HepG2 (cell line): ENCODE data around the gene KIAA0930. TPM values are rescaled to one million over a fixed set of nuclear protein-coding genes. Genes with fewer than 3 reads are reported as not detected.

Source experiments
- ATAC-seq: fragments of 200-7000 bp; cut with Tn5 transposase; 3 replicates; pipeline ENCODE4 v1.9.1; 2020; ENCODE audit warnings: mild to moderate bottlenecking, moderate library complexity
- BruUV-seq: library from RNA; stranded (reverse); fragments of 400-500 nt; replicated peaks from 2 replicates; lab custom pipeline; 2021; lab: Mats Ljungman, UMichigan
- CTCF ChIA-PET: fragments of 300-600 bp; formaldehyde crosslinking; extraction: SDS; loops from one replicate; lab custom pipeline; 2021; ENCODE audit warnings: low total read pairs, inconsistent platforms, low intra/inter-chr PET ratio; lab: Yijun Ruan, JAX
- POLR2A ChIA-PET: fragments of 350-600 bp; sonication (Branson Sonifier 250); formaldehyde crosslinking; loops from one replicate; lab custom pipeline; 2020; ENCODE audit warnings: antibody characterized with exemption, inconsistent platforms; lab: Yijun Ruan, JAX
- DNase-seq: peaks from one replicate; pipeline ENCODE4 v3.0.0-alpha.2; 2015; ENCODE audit warnings: low spot score
- FAIRE-seq: peaks from 3 replicates; lab custom pipeline; 2011; peaks lifted over from hg19 to GRCh38; lab: Jason Lieb, UNC
- H2AFZ ChIP-seq: one replicate; pipeline ENCODE4 v1.6.1; 2011; ENCODE audit warnings: low read length, inconsistent platforms
- H3K27ac ChIP-seq: fragments of 300-600 bp; 3 replicates; pipeline ENCODE4 v1.8.0; 2011; ENCODE audit warnings: mixed run types, mild to moderate bottlenecking, mixed read lengths, low read length, inconsistent platforms; ENCODE audit not compliant: insufficient read depth; ENCODE audit errors: extremely low read length
- H3K27me3 ChIP-seq, 2 experiments: fragments of 200-600 bp in 1 of 2; 2 replicates in 1 of 2; 3 replicates in 1 of 2; pipeline versions ENCODE4 v1.6.0 to v1.8.0; 2011; ENCODE audit warnings: low read length in 2 of 2, mild to moderate bottlenecking in 2 of 2, moderate library complexity in 2 of 2, inconsistent platforms in 1 of 2; ENCODE audit not compliant: insufficient read depth in 2 of 2, control insufficient read depth in 1 of 2
- H3K36me3 ChIP-seq, 2 experiments: fragments of 200-600 bp in 1 of 2; replicated peaks in 1 of 2; 2 replicates in 1 of 2; 3 replicates in 1 of 2; pipeline versions ENCODE4 v1.5.1 to v1.8.0; 2011; ENCODE audit warnings: low read length in 2 of 2, inconsistent platforms in 1 of 2; ENCODE audit not compliant: insufficient read depth in 2 of 2, control insufficient read depth in 1 of 2
- H3K4me1 ChIP-seq: 2 replicates; pipeline ENCODE4 v1.5.1; 2012; ENCODE audit warnings: low read length, inconsistent platforms; ENCODE audit not compliant: insufficient read depth
- H3K4me2 ChIP-seq: 2 replicates; pipeline ENCODE4 v1.6.0; 2011; ENCODE audit warnings: low read depth, low read length, inconsistent platforms
- H3K4me3 ChIP-seq, 3 experiments: fragments of 200-600 bp in 1 of 3; sonication (generic), shearing (Covaris generic) in 1 of 3; replicated peaks in 1 of 3; 2 replicates each; pipeline ENCODE4 v1.5.1; 2011 to 2016; ENCODE audit warnings: low read length in 3 of 3, inconsistent platforms in 2 of 3, low read depth in 2 of 3, mild to moderate bottlenecking in 2 of 3, control low read depth in 1 of 3, mixed read lengths in 1 of 3; ENCODE audit not compliant: insufficient read depth in 1 of 3
- H3K79me2 ChIP-seq: one replicate; pipeline ENCODE4 v1.6.1; 2011; ENCODE audit warnings: low read length, inconsistent platforms; ENCODE audit not compliant: insufficient read depth
- H3K9ac ChIP-seq: 2 replicates; pipeline ENCODE4 v1.6.0; 2011; ENCODE audit warnings: mild to moderate bottlenecking, low read depth, low read length, inconsistent platforms; ENCODE audit not compliant: insufficient read depth
- H3K9me3 ChIP-seq: 2 replicates; pipeline ENCODE4 v1.5.1; 2012; ENCODE audit warnings: mild to moderate bottlenecking, low read length
- H4K20me1 ChIP-seq: 2 replicates; pipeline ENCODE4 v1.6.0; 2011; ENCODE audit warnings: inconsistent platforms, mild to moderate bottlenecking, low read length, moderate library complexity; ENCODE audit not compliant: insufficient read depth
- DNMT1 ChIP-seq: sonication (generic); formaldehyde crosslinking; IDR thresholded peaks from 2 replicates; pipeline ENCODE4 v1.5.1; 2020; ENCODE audit warnings: mild to moderate bottlenecking, missing genetic modification reagents
- MED1 ChIP-seq: sonication (generic); formaldehyde crosslinking; IDR thresholded peaks from 2 replicates; pipeline ENCODE4 v1.4.0; 2020; ENCODE audit warnings: missing genetic modification reagents
- MIXL1 ChIP-seq: IDR thresholded peaks from 2 replicates; pipeline ENCODE4 v1.6.1; 2016
- MYPOP ChIP-seq: sonication (generic); formaldehyde crosslinking; IDR thresholded peaks from 2 replicates; pipeline ENCODE4 v1.8.1; 2023; ENCODE audit warnings: mild to moderate bottlenecking, moderate library complexity, missing genetic modification reagents
- SOX13 ChIP-seq, 3 experiments: fragments of 450-650 bp in 1 of 3; sonication (generic) in 1 of 3; formaldehyde crosslinking in 1 of 3; IDR thresholded peaks in 2 of 3; conservative IDR thresholded peaks in 1 of 3; 2 replicates each; pipeline versions ENCODE4 v1.5.0 to v1.6.1; 2016 to 2020; ENCODE audit warnings: antibody characterized with exemption in 1 of 3, mild to moderate bottlenecking in 1 of 3, missing compliant biosample characterization in 1 of 3, missing genetic modification reagents in 1 of 3, moderate library complexity in 1 of 3
- TERF1 ChIP-seq: sonication (generic); formaldehyde crosslinking; IDR thresholded peaks from 2 replicates; pipeline ENCODE4 v1.8.0; 2022; ENCODE audit warnings: mild to moderate bottlenecking, missing genetic modification reagents, moderate library complexity
- USF2 ChIP-seq, 2 experiments: sonication (generic) in 1 of 2; formaldehyde crosslinking in 1 of 2; IDR thresholded peaks; 2 replicates each; pipeline versions ENCODE4 v1.5.1 to v1.6.1; 2011 to 2020; ENCODE audit warnings: borderline replicate concordance in 1 of 2, low read depth in 1 of 2, low read length in 1 of 2, mild to moderate bottlenecking in 1 of 2, missing genetic modification reagents in 1 of 2, moderate library complexity in 1 of 2
- ZFYVE20 ChIP-seq: sonication (generic); formaldehyde crosslinking; IDR thresholded peaks from 2 replicates; pipeline ENCODE4 v1.8.0; 2023; ENCODE audit warnings: low read depth, mild to moderate bottlenecking, moderate library complexity, missing genetic modification reagents, borderline replicate concordance
- ZKSCAN8 ChIP-seq: IDR thresholded peaks from 2 replicates; pipeline ENCODE4 v1.6.1; 2016; ENCODE audit warnings: borderline replicate concordance, missing genetic modification reagents, missing compliant biosample characterization
- ZMYM3 ChIP-seq: sonication (generic); formaldehyde crosslinking; IDR thresholded peaks from 2 replicates; pipeline ENCODE4 v1.5.1; 2020; ENCODE audit warnings: mild to moderate bottlenecking, missing genetic modification reagents
- ZMYM4 ChIP-seq: sonication (generic); formaldehyde crosslinking; IDR thresholded peaks from 2 replicates; pipeline ENCODE4 v1.8.1; 2023; ENCODE audit warnings: mild to moderate bottlenecking, missing genetic modification reagents
- ZNF343 ChIP-seq: sonication (generic); formaldehyde crosslinking; IDR thresholded peaks from 2 replicates; pipeline ENCODE4 v1.4.0; 2020; ENCODE audit warnings: mild to moderate bottlenecking, missing genetic modification reagents
- ZNF383 ChIP-seq: sonication (generic); formaldehyde crosslinking; IDR thresholded peaks from 2 replicates; pipeline ENCODE4 v1.4.0; 2020; ENCODE audit warnings: missing genetic modification reagents, mild to moderate bottlenecking, borderline replicate concordance
- ZNF430 ChIP-seq: sonication (generic); formaldehyde crosslinking; IDR thresholded peaks from 2 replicates; pipeline ENCODE4 v1.9.0; 2021; ENCODE audit warnings: mild to moderate bottlenecking, missing genetic modification reagents
- ZNF446 ChIP-seq: sonication (generic); formaldehyde crosslinking; IDR thresholded peaks from 2 replicates; pipeline ENCODE4 v1.5.0; 2020; ENCODE audit warnings: mild to moderate bottlenecking, missing genetic modification reagents
- ZNF724P ChIP-seq: sonication (generic); formaldehyde crosslinking; IDR thresholded peaks from 2 replicates; pipeline ENCODE4 v1.8.0; 2022; ENCODE audit warnings: missing genetic modification reagents, borderline replicate concordance
- ZNF772 ChIP-seq: sonication (generic); formaldehyde crosslinking; IDR thresholded peaks from 2 replicates; pipeline ENCODE4 v1.5.0; 2020; ENCODE audit warnings: mild to moderate bottlenecking, missing genetic modification reagents
- ZSCAN21 ChIP-seq: sonication (generic); formaldehyde crosslinking; IDR thresholded peaks from 2 replicates; pipeline ENCODE4 v1.8.0; 2022; ENCODE audit warnings: mild to moderate bottlenecking, missing genetic modification reagents, moderate library complexity, borderline replicate concordance
- ZSCAN31 ChIP-seq: sonication (generic); formaldehyde crosslinking; IDR thresholded peaks from 2 replicates; pipeline ENCODE4 v1.5.0; 2020; ENCODE audit warnings: low read depth, mild to moderate bottlenecking, missing genetic modification reagents
- WGBS: methylation state at CpG from one replicate; pipeline ENCODE4 v1.1.6; 2017; ENCODE audit warnings: low lambda C conversion rate; 5-methylcytosine and 5-hydroxymethylcytosine counted together
- in situ Hi-C: cut with HindIII; loops from 2 replicates; pipeline ENCODE4 v1.10.0; 2017; ENCODE audit warnings: low pct_unique_long_range_greater_than_20kb; ENCODE audit not compliant: extremely low pct_ligation_motif_present
- intact Hi-C: fragments of 100-400 bp; cut with micrococcal nuclease; formaldehyde crosslinking; loops from one replicate; pipeline ENCODE4 v1.10.0; 2022; ENCODE audit not compliant: unreplicated experiment
- polyA plus RNA-seq, 8 experiments: library from polyadenylated mRNA; depleted of rRNA in 3 of 8; stranded (reverse) in 7 of 8; unstranded in 1 of 8; fragments of >200 nt; fragmentation: Illumina TruSeq in 4 of 8; extraction: Trizol in 4 of 8; gene quantifications; 2 replicates each; pipeline versions ENCODE4 v1.2.1 to v1.2.3, GENCODE V29; 2011 to 2016; ENCODE audit warnings: low read depth in 4 of 8, missing spikeins in 1 of 8, mixed read lengths in 1 of 8; ENCODE audit not compliant: insufficient read depth in 1 of 8
- total RNA-seq, 5 experiments: library from RNA; depleted of rRNA; stranded (reverse); fragments of >200 nt; fragmentation: Illumina TruSeq; extraction: Trizol; gene quantifications; 2 replicates each; pipeline ENCODE4 v1.2.3, GENCODE V29; 2016; ENCODE audit warnings: low read depth in 1 of 5

KIAA0930 gene
- total and polyA plus RNA-seq, 2 of the 13 experiments (the other 11 are each of a cell fraction or from before 2014, with no cell fraction given) = 27.0 to 38.2 TPM

- BruUV-seq = no TSS peak
- no peak for ATAC-seq
- H3K9ac ChIP-seq = no peak overlapping the region
- FAIRE-seq = peak; percentile 63
- no peaks in the 10 kb centered on the region for H3K27me3 ChIP-seq
- no peaks in the 10 kb centered on the region for H3K9me3 ChIP-seq
- H3K79me2 ChIP-seq = peaks cover 19% of the 10 kb centered on the region
- in situ Hi-C loops (no loop called here), intact Hi-C loops (no loop called here)
- no peaks in the 10 kb centered on the region for H3K36me3 ChIP-seq
- 82% methylated on average over 3 of the region's 5 CpGs for WGBS
- H2AFZ ChIP-seq = no peak overlapping the region
- DNase-seq = no peak
- H3K4me3 ChIP-seq = no peak overlapping the region
- peaks cover 42% of the 10 kb centered on the region for H3K4me1 ChIP-seq
- H3K27ac ChIP-seq = no peak overlapping the region
- ChIA-PET POLR2A (no interaction called here), CTCF (no interaction called here)
- H3K4me2 ChIP-seq = no peak overlapping the region
- peaks cover 5% of the 10 kb centered on the region; the same call in 1 of the 2 replicates for H4K20me1 ChIP-seq
- TF ChIP-seq ZSCAN21 = peak; percentile 100
- peak; percentile 39; the same call in 1 of the 2 replicates for TF ChIP-seq ZMYM4
- TF ChIP-seq ZFYVE20 (CRISPR knock-in tag) = no peak
- TF ChIP-seq SOX13 (IDR thresholded peaks at IDR 0.05) = no peak
- TF ChIP-seq SOX13 (CRISPR knock-in tag; conservative IDR thresholded peaks at IDR 0.05 in 1 of 2, IDR thresholded peaks at IDR 0.05 in 1 of 2) = 0 out of 4 replicates have a peak, but pooled peaks of 1 of the 2 experiments have one; percentile 12
- no peak for TF ChIP-seq ZNF724P
- TF ChIP-seq ZSCAN31 (CRISPR knock-in tag) = peak; percentile 38; the same call in 1 of the 2 replicates
- no peak for TF ChIP-seq ZNF383 (CRISPR knock-in tag)
- 0 out of 2 replicates have a peak, but pooled peaks have one; percentile 16 for TF ChIP-seq MED1 (CRISPR knock-in tag)
- no peak for TF ChIP-seq DNMT1 (CRISPR knock-in tag)
- TF ChIP-seq ZNF343 = no peak
- no peak for TF ChIP-seq ZNF430 (CRISPR knock-in tag)
- TF ChIP-seq MIXL1 (CRISPR knock-in tag) = no peak
- 0 out of 2 replicates have a peak, but pooled peaks have one; percentile 38 for TF ChIP-seq ZMYM3 (CRISPR knock-in tag)
- TF ChIP-seq ZKSCAN8 = peak; percentile 73; the same call in 1 of the 2 replicates
- no peak for TF ChIP-seq TERF1
- TF ChIP-seq USF2 (IDR thresholded peaks at IDR 0.05; ENCODE audit: low read depth, low read length) = no peak
- peak; percentile 38; the same call in 1 of the 2 replicates for TF ChIP-seq USF2 (CRISPR knock-in tag; IDR thresholded peaks at IDR 0.05; ENCODE audit: borderline replicate concordance)
- TF ChIP-seq ZNF446 (CRISPR knock-in tag) = peak; percentile 100
- TF ChIP-seq MYPOP (CRISPR knock-in tag) = no peak
- TF ChIP-seq ZNF772 (CRISPR knock-in tag) = no peak
These were observed 17.2 kb downstream of the KIAA0930 start for GRCh38 chr22:45223304-45224117.
